Subcutaneous preadipocyte (primary cell): Measurements from ENCODE around the gene LARP7. TPM values are rescaled to one million over a fixed set of nuclear protein-coding genes. Genes with fewer than 3 reads are reported as not detected.

Experiments
- small RNA-seq: library from RNA; depleted of rRNA; stranded (forward); fragments of <200 nt; gene quantifications from one replicate; pipeline ENCODE3, GENCODE V24; 2012
- total RNA-seq: library from RNA; depleted of rRNA; stranded (reverse); fragments of >200 nt; gene quantifications from 2 replicates; pipeline ENCODE4 v1.2.3, GENCODE V29; 2012

The LARP7 gene
- total RNA-seq = 19.8 and 22.7 TPM in 2 replicates

GRCh38 chr4:112636688-112637551, at the start of gene LARP7, which contains the start of gene ZGRF1:
Gene LARP7 (plus strand): TSS chr4:112637143. CDS start chr4:112644670, 7,527 bp downstream.
Gene ZGRF1 (minus strand): TSS chr4:112636909. CDS start chr4:112633176, 3,733 bp downstream.

Small RNA genes lying within 50 kb of the gene (small RNA-seq; reads per million reads assigned to genes)
- gene MIR302A = 0.22 reads per million
- gene MIR302C = not detected
- not detected for gene MIR302D
- not detected for gene MIR367
- gene WRBP1 = not detected

Other genes starting within 250 kb of the LARP7 start
- gene NEUROG2, start 121.0 kb upstream of the LARP7 start, total RNA-seq = not detected in 2 replicates
- 9.9 and 20.1 TPM in 2 replicates for gene ZGRF1, start 234 bp upstream of the LARP7 start, total RNA-seq